HepG2 (cell line): ENCODE measurements around the gene DIP2C. TPM values are rescaled to one million over a fixed set of nuclear protein-coding genes. Genes with fewer than 3 reads are reported as not detected.

Experiments
- ATAC-seq: fragments of 200-7000 bp; cut with Tn5 transposase; 3 replicates; pipeline ENCODE4 v1.9.1; 2020; ENCODE audit warnings: mild to moderate bottlenecking, moderate library complexity
- BruUV-seq: library from RNA; stranded (reverse); fragments of 400-500 nt; replicated peaks from 2 replicates; lab custom pipeline; 2021; lab: Mats Ljungman, UMichigan
- CTCF ChIA-PET: fragments of 300-600 bp; formaldehyde crosslinking; extraction: SDS; loops from one replicate; lab custom pipeline; 2021; ENCODE audit warnings: low total read pairs, inconsistent platforms, low intra/inter-chr PET ratio; lab: Yijun Ruan, JAX
- POLR2A ChIA-PET: fragments of 350-600 bp; sonication (Branson Sonifier 250); formaldehyde crosslinking; loops from one replicate; lab custom pipeline; 2020; ENCODE audit warnings: antibody characterized with exemption, inconsistent platforms; lab: Yijun Ruan, JAX
- DNase-seq: peaks from one replicate; pipeline ENCODE4 v3.0.0-alpha.2; 2015; ENCODE audit warnings: low spot score
- FAIRE-seq: peaks from 3 replicates; lab custom pipeline; 2011; peaks lifted over from hg19 to GRCh38; lab: Jason Lieb, UNC
- H2AFZ ChIP-seq: one replicate; pipeline ENCODE4 v1.6.1; 2011; ENCODE audit warnings: low read length, inconsistent platforms
- H3K27ac ChIP-seq: fragments of 300-600 bp; 3 replicates; pipeline ENCODE4 v1.8.0; 2011; ENCODE audit warnings: mixed run types, mild to moderate bottlenecking, mixed read lengths, low read length, inconsistent platforms; ENCODE audit not compliant: insufficient read depth; ENCODE audit errors: extremely low read length
- H3K27me3 ChIP-seq, 2 experiments: fragments of 200-600 bp in 1 of 2; 2 replicates in 1 of 2; 3 replicates in 1 of 2; pipeline versions ENCODE4 v1.6.0 to v1.8.0; 2011; ENCODE audit warnings: low read length in 2 of 2, mild to moderate bottlenecking in 2 of 2, moderate library complexity in 2 of 2, inconsistent platforms in 1 of 2; ENCODE audit not compliant: insufficient read depth in 2 of 2, control insufficient read depth in 1 of 2
- H3K36me3 ChIP-seq, 2 experiments: fragments of 200-600 bp in 1 of 2; replicated peaks in 1 of 2; 2 replicates in 1 of 2; 3 replicates in 1 of 2; pipeline versions ENCODE4 v1.5.1 to v1.8.0; 2011; ENCODE audit warnings: low read length in 2 of 2, inconsistent platforms in 1 of 2; ENCODE audit not compliant: insufficient read depth in 2 of 2, control insufficient read depth in 1 of 2
- H3K4me1 ChIP-seq: 2 replicates; pipeline ENCODE4 v1.5.1; 2012; ENCODE audit warnings: low read length, inconsistent platforms; ENCODE audit not compliant: insufficient read depth
- H3K4me2 ChIP-seq: 2 replicates; pipeline ENCODE4 v1.6.0; 2011; ENCODE audit warnings: low read depth, low read length, inconsistent platforms
- H3K4me3 ChIP-seq, 3 experiments: fragments of 200-600 bp in 1 of 3; sonication (generic), shearing (Covaris generic) in 1 of 3; replicated peaks in 1 of 3; 2 replicates each; pipeline ENCODE4 v1.5.1; 2011 to 2016; ENCODE audit warnings: low read length in 3 of 3, inconsistent platforms in 2 of 3, low read depth in 2 of 3, mild to moderate bottlenecking in 2 of 3, control low read depth in 1 of 3, mixed read lengths in 1 of 3; ENCODE audit not compliant: insufficient read depth in 1 of 3
- H3K79me2 ChIP-seq: one replicate; pipeline ENCODE4 v1.6.1; 2011; ENCODE audit warnings: low read length, inconsistent platforms; ENCODE audit not compliant: insufficient read depth
- H3K9ac ChIP-seq: 2 replicates; pipeline ENCODE4 v1.6.0; 2011; ENCODE audit warnings: mild to moderate bottlenecking, low read depth, low read length, inconsistent platforms; ENCODE audit not compliant: insufficient read depth
- H3K9me3 ChIP-seq: 2 replicates; pipeline ENCODE4 v1.5.1; 2012; ENCODE audit warnings: mild to moderate bottlenecking, low read length
- H4K20me1 ChIP-seq: 2 replicates; pipeline ENCODE4 v1.6.0; 2011; ENCODE audit warnings: inconsistent platforms, mild to moderate bottlenecking, low read length, moderate library complexity; ENCODE audit not compliant: insufficient read depth
- ASH2L ChIP-seq: fragments of 300-600, 200-600 bp; sonication (generic); IDR thresholded peaks from 2 replicates; pipeline ENCODE4 v1.7.0; 2017; ENCODE audit warnings: low read depth, mild to moderate bottlenecking, moderate library complexity, mixed read lengths, low read length; ENCODE audit not compliant: insufficient read length
- DNMT3B ChIP-seq: conservative IDR thresholded peaks from 2 replicates; pipeline ENCODE4 v1.6.1; 2016; ENCODE audit warnings: missing biosample characterization, control low read depth
- HMG20B ChIP-seq: conservative IDR thresholded peaks from 2 replicates; pipeline ENCODE4 v1.6.1; 2016; ENCODE audit warnings: missing genetic modification reagents, missing compliant biosample characterization
- ISL2 ChIP-seq: sonication (generic); formaldehyde crosslinking; IDR thresholded peaks from 2 replicates; pipeline ENCODE4 v1.5.0; 2020; ENCODE audit warnings: missing genetic modification reagents
- KLF15 ChIP-seq: sonication (generic); formaldehyde crosslinking; IDR thresholded peaks from 2 replicates; pipeline ENCODE4 v1.8.1; 2023; ENCODE audit warnings: borderline replicate concordance, mild to moderate bottlenecking, inconsistent platforms, missing genetic modification reagents, mixed read lengths
- PRPF4 ChIP-seq: fragments of 200-400 bp; formaldehyde crosslinking; IDR thresholded peaks from 2 replicates; pipeline ENCODE4 v1.6.1; 2016; ENCODE audit warnings: low read length, low read depth; ENCODE audit not compliant: poor library complexity, severe bottlenecking
- RBM39 ChIP-seq: fragments of 200-400 bp; formaldehyde crosslinking; IDR thresholded peaks from one replicate; pipeline ENCODE4 v1.6.1; 2018; ENCODE audit warnings: antibody characterized with exemption, mild to moderate bottlenecking, low read depth, low read length; ENCODE audit not compliant: poor library complexity, severe bottlenecking
- SCMH1 ChIP-seq: sonication (generic); formaldehyde crosslinking; IDR thresholded peaks from 2 replicates; pipeline ENCODE4 v1.9.0; 2021; ENCODE audit warnings: missing genetic modification reagents, mild to moderate bottlenecking, borderline replicate concordance
- ZNF124 ChIP-seq: sonication (generic); formaldehyde crosslinking; IDR thresholded peaks from 2 replicates; pipeline ENCODE4 v1.4.0; 2020; ENCODE audit warnings: missing genetic modification reagents
- ZNF224 ChIP-seq: sonication (generic); formaldehyde crosslinking; IDR thresholded peaks from 2 replicates; pipeline ENCODE4 v1.5.0; 2020; ENCODE audit warnings: mild to moderate bottlenecking, missing genetic modification reagents
- ZNF234 ChIP-seq: sonication (generic); formaldehyde crosslinking; conservative IDR thresholded peaks from 2 replicates; pipeline ENCODE4 v1.5.1; 2020; ENCODE audit warnings: mild to moderate bottlenecking, missing genetic modification reagents
- ZNF30 ChIP-seq: sonication (generic); formaldehyde crosslinking; IDR thresholded peaks from 2 replicates; pipeline ENCODE4 v1.5.0; 2020; ENCODE audit warnings: mild to moderate bottlenecking, missing genetic modification reagents
- ZNF335 ChIP-seq: sonication (generic); formaldehyde crosslinking; IDR thresholded peaks from 2 replicates; pipeline ENCODE4 v1.4.0; 2020; ENCODE audit warnings: missing genetic modification reagents
- ZNF350 ChIP-seq: sonication (generic); formaldehyde crosslinking; IDR thresholded peaks from 2 replicates; pipeline ENCODE4 v1.4.0; 2020; ENCODE audit warnings: mild to moderate bottlenecking, low read depth, missing genetic modification reagents, borderline replicate concordance
- ZNF430 ChIP-seq: sonication (generic); formaldehyde crosslinking; IDR thresholded peaks from 2 replicates; pipeline ENCODE4 v1.9.0; 2021; ENCODE audit warnings: mild to moderate bottlenecking, missing genetic modification reagents
- ZNF704 ChIP-seq: sonication (generic); formaldehyde crosslinking; IDR thresholded peaks from 2 replicates; pipeline ENCODE4 v1.8.1; 2023; ENCODE audit warnings: mild to moderate bottlenecking, inconsistent platforms, moderate library complexity, missing genetic modification reagents, borderline replicate concordance
- ZNF75D ChIP-seq: sonication (generic); formaldehyde crosslinking; IDR thresholded peaks from 2 replicates; pipeline ENCODE4 v1.8.1; 2023; ENCODE audit warnings: missing genetic modification reagents, mild to moderate bottlenecking, borderline replicate concordance
- ZNF841 ChIP-seq: sonication (generic); formaldehyde crosslinking; IDR thresholded peaks from 2 replicates; pipeline ENCODE4 v1.8.1; 2023; ENCODE audit warnings: missing genetic modification reagents, borderline replicate concordance
- WGBS: methylation state at CpG from one replicate; pipeline ENCODE4 v1.1.6; 2017; ENCODE audit warnings: low lambda C conversion rate; 5-methylcytosine and 5-hydroxymethylcytosine counted together
- in situ Hi-C: cut with HindIII; loops from 2 replicates; pipeline ENCODE4 v1.10.0; 2017; ENCODE audit warnings: low pct_unique_long_range_greater_than_20kb; ENCODE audit not compliant: extremely low pct_ligation_motif_present
- intact Hi-C: fragments of 100-400 bp; cut with micrococcal nuclease; formaldehyde crosslinking; loops from one replicate; pipeline ENCODE4 v1.10.0; 2022; ENCODE audit not compliant: unreplicated experiment
- polyA plus RNA-seq, 8 experiments: library from polyadenylated mRNA; depleted of rRNA in 3 of 8; stranded (reverse) in 7 of 8; unstranded in 1 of 8; fragments of >200 nt; fragmentation: Illumina TruSeq in 4 of 8; extraction: Trizol in 4 of 8; gene quantifications; 2 replicates each; pipeline versions ENCODE4 v1.2.1 to v1.2.3, GENCODE V29; 2011 to 2016; ENCODE audit warnings: low read depth in 4 of 8, missing spikeins in 1 of 8, mixed read lengths in 1 of 8; ENCODE audit not compliant: insufficient read depth in 1 of 8
- total RNA-seq, 5 experiments: library from RNA; depleted of rRNA; stranded (reverse); fragments of >200 nt; fragmentation: Illumina TruSeq; extraction: Trizol; gene quantifications; 2 replicates each; pipeline ENCODE4 v1.2.3, GENCODE V29; 2016; ENCODE audit warnings: low read depth in 1 of 5

Gene DIP2C
- total and polyA plus RNA-seq, 2 of the 13 experiments (the other 11 are each of a cell fraction or from before 2014, with no cell fraction given) = 2.2 to 2.7 TPM

DNA sequence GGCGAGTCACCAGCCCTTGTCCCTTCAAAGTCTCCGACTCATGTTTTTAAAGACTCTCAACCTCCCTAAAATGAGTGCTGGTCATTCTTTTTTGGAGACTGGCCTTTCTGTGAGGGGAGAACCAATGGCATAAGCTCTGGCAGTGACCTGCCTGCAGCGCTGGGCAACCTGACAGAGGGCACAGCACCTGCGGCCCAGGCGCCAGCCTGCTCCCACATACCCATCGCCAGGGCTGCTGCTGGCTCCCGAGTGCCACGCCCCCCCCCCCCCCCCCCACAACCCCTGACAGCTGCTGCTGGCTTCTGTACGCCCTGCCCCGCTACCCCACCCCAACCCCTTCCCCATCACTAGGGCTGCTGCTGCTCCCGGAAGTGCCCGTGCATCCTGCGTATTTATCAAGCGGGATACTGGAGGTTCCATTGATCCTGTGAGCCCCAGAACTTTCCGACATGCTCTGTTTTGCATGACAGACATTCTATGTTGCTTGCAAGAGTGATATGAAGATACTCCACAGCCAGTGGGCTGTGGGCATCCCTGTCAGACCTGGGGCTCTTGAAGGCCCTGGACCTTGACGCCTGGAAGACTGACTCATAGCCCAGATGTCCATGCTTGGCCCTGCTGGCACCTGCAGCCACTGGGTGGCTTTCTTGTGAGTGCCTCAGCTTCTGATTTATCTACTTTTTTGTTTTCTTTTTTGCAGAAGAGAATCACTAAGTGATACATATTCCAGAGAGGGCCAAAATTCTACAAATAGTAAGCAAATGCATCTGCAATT is 310.4 kb downstream of the DIP2C start:
- ChIA-PET POLR2A (no interaction called here), CTCF (no interaction called here)
- Histone ChIP-seq H3K79me2 (no peaks in the 10 kb centered on the region), H2AFZ (no peak overlapping the region), H3K4me1 (peaks cover 7% of the 10 kb centered on the region), H3K36me3 (no peaks in the 10 kb centered on the region; a peak in 3 of 5 replicates), H3K9me3 (no peaks in the 10 kb centered on the region), H4K20me1 (no peaks in the 10 kb centered on the region), H3K27ac (no peak overlapping the region), H3K4me3 (no peak overlapping the region), H3K9ac (no peak overlapping the region), H3K4me2 (no peak overlapping the region), H3K27me3 (no peaks in the 10 kb centered on the region)
- WGBS = 93% methylated on average over 10 of the region's 16 CpGs
- DNase-seq (no peak), ATAC-seq (no peak), FAIRE-seq (no peak)
- no TSS peak for BruUV-seq
- intact Hi-C loops (no loop called here), in situ Hi-C loops (no loop called here)
- TF ChIP-seq DNMT3B (CRISPR knock-in tag) (no peak), ZNF350 (CRISPR knock-in tag) (no peak), ASH2L (no peak), ZNF75D (CRISPR knock-in tag) (no peak), ZNF234 (no peak), ZNF30 (CRISPR knock-in tag) (no peak), PRPF4 (no peak), KLF15 (CRISPR knock-in tag) (no peak), ZNF335 (no peak), SCMH1 (CRISPR knock-in tag) (no peak), RBM39 (no peak), ZNF124 (no peak), ZNF430 (no peak), ISL2 (CRISPR knock-in tag) (no peak), HMG20B (CRISPR knock-in tag) (no peak), ZNF224 (no peak), ZNF841 (CRISPR knock-in tag) (no peak), ZNF704 (CRISPR knock-in tag) (no peak)
